Stimulated activated CD4-positive, alpha-beta T cell treated with anti-CD3 and anti-CD28 coated beads, Interleukin-2, amount 100 ng/mL, for 4 hours (primary cell): Measurements from ENCODE around the gene HSPA12A.

Source experiments
- DNase-seq: peaks from one replicate; pipeline ENCODE4 v3.0.0-alpha.2; 2020; ENCODE audit warnings: low read depth

HSPA12A gene

GRCh38 chr10:116668018-116668417 lies 74.3 kb downstream of the HSPA12A start:
- no peak for DNase-seq

- DNase-seq, result no peak
Measured at GRCh38 chr10:116667484-116667883, 74.9 kb downstream of the HSPA12A start.

- no peak for DNase-seq
Measured at GRCh38 chr10:116665541-116666125, 76.7 kb downstream of the HSPA12A start.

GRCh38 chr10:116664631-116665030 lies 77.7 kb downstream of the HSPA12A start:
- DNase-seq, result no peak

GRCh38 chr10:116663342-116663741 lies 79.0 kb downstream of the HSPA12A start:
- no peak for DNase-seq

GRCh38 chr10:116660860-116661259 lies 81.5 kb downstream of the HSPA12A start:
- no peak for DNase-seq

GRCh38 chr10:116659049-116659670 lies 83.2 kb downstream of the HSPA12A start:
- DNase-seq, result no peak

- DNase-seq, result no peak
Measured at GRCh38 chr10:116657863-116658551, 84.4 kb downstream of the HSPA12A start.

- DNase-seq, result no peak
Measured at GRCh38 chr10:116656044-116656443, 86.3 kb downstream of the HSPA12A start.

GRCh38 chr10:116655568-116655967 lies 86.8 kb downstream of the HSPA12A start:
- no peak for DNase-seq

GRCh38 chr10:116654816-116655215 lies 87.5 kb downstream of the HSPA12A start:
- no peak for DNase-seq

- no peak for DNase-seq
Measured at GRCh38 chr10:116653885-116654284, 88.5 kb downstream of the HSPA12A start.

- no peak for DNase-seq
Measured at GRCh38 chr10:116648903-116649302, 93.5 kb downstream of the HSPA12A start.

- no peak for DNase-seq
Measured at GRCh38 chr10:116646502-116646901, 95.9 kb downstream of the HSPA12A start.

- no peak for DNase-seq
Measured at GRCh38 chr10:116637830-116638229, 104.5 kb downstream of the HSPA12A start.

- no peak for DNase-seq
Measured at GRCh38 chr10:116636976-116637375, 105.4 kb downstream of the HSPA12A start.

GRCh38 chr10:116636385-116636784 lies 106.0 kb downstream of the HSPA12A start:
- no peak for DNase-seq

- DNase-seq, result no peak
Measured at GRCh38 chr10:116634126-116634975, 108.0 kb downstream of the HSPA12A start.

- no peak for DNase-seq
Measured at GRCh38 chr10:116633216-116633600, 109.2 kb downstream of the HSPA12A start.

- no peak for DNase-seq
Measured at GRCh38 chr10:116632596-116633215, 109.7 kb downstream of the HSPA12A start.

GRCh38 chr10:116631871-116632295 lies 110.5 kb downstream of the HSPA12A start:
- DNase-seq, result no peak

- no peak for DNase-seq
Measured at GRCh38 chr10:116630020-116630419, 112.3 kb downstream of the HSPA12A start.
